KOPT-K1 (cell line): Measurements from ENCODE around the gene NT5E.

Experiments used
- H3K27ac ChIP-seq: fragments of 200-600 bp; sonication (generic); 2 replicates; pipeline ENCODE4 v1.5.1; 2016; ENCODE audit warnings: antibody characterized with exemption, mild to moderate bottlenecking, low read depth, low read length; ENCODE audit not compliant: poor library complexity, severe bottlenecking
- H3K36me3 ChIP-seq: fragments of 200-600 bp; sonication (generic); 2 replicates; pipeline ENCODE4 v1.5.1; 2017; ENCODE audit warnings: antibody characterized with exemption, mild to moderate bottlenecking, low read length, moderate library complexity; ENCODE audit not compliant: insufficient read depth
- H3K9me3 ChIP-seq: fragments of 200-600 bp; sonication (generic); 2 replicates; pipeline ENCODE4 v1.5.1; 2017; ENCODE audit warnings: antibody characterized with exemption, low read length, mild to moderate bottlenecking; ENCODE audit not compliant: insufficient read depth, poor library complexity, severe bottlenecking

NT5E gene

GRCh38 chr6:85416766-85417165, 33.1 kb upstream of the NT5E start:
- H3K36me3 ChIP-seq, result no peaks in the 10 kb centered on the region
- no peaks in the 10 kb centered on the region for H3K9me3 ChIP-seq
- H3K27ac ChIP-seq, result no peak overlapping the region

DNA sequence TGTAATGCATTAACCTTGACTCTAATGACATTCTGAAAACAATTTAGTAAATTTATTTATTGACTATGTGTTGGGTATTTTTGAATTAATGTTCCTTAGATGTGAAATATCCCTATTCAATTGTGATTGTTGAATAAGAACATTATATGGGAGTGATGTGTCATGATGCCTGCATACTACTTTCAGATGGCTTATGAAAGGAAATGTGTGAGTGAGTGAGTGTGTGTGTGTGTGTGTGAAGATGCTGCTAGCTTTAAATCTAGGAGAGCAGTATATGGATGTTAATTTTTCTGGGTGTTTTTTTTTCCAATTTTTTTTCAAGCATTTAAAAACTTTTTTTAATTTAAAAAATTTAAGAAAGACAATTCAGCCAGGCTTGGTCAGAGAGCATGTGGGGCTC, 32.5 kb upstream of the NT5E start:
- Histone ChIP-seq H3K9me3 (no peaks in the 10 kb centered on the region), H3K27ac (no peak overlapping the region), H3K36me3 (no peaks in the 10 kb centered on the region)

DNA sequence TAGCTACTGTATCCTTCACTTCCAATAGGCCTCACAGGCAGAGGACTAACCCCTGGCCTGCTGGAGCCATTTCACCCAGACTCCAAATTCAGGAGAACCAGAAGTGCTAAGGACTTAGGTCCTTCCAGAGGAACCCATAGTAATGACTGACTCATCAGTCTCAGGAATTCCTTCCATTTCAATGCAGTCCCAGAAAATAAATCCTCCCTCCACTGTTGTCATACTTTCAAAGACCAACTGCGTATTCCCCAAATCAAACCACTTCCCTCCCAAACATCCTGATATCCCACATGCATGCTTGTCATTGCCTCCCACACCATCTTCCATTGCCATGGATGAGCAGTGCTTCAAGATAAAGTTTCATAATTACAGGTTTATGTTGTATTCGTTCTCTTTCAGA, 31.8 kb upstream of the NT5E start:
- Histone ChIP-seq H3K9me3 (no peaks in the 10 kb centered on the region), H3K36me3 (no peaks in the 10 kb centered on the region), H3K27ac (no peak overlapping the region)

- H3K36me3 ChIP-seq, result no peaks in the 10 kb centered on the region
- H3K9me3 ChIP-seq, result no peaks in the 10 kb centered on the region
- H3K27ac ChIP-seq, result no peak overlapping the region
These were observed 30.7 kb upstream of the NT5E start for GRCh38 chr6:85419046-85419759.

- no peak overlapping the region for H3K27ac ChIP-seq
- H3K36me3 ChIP-seq, result no peaks in the 10 kb centered on the region
- H3K9me3 ChIP-seq, result peaks cover 6% of the 10 kb centered on the region
These were observed 29.3 kb upstream of the NT5E start for GRCh38 chr6:85420551-85420950.

- H3K27ac ChIP-seq, result no peak overlapping the region
- H3K9me3 ChIP-seq, result peaks cover 9% of the 10 kb centered on the region
- H3K36me3 ChIP-seq, result no peaks in the 10 kb centered on the region
These were observed 28.7 kb upstream of the NT5E start for GRCh38 chr6:85421181-85421580.

DNA sequence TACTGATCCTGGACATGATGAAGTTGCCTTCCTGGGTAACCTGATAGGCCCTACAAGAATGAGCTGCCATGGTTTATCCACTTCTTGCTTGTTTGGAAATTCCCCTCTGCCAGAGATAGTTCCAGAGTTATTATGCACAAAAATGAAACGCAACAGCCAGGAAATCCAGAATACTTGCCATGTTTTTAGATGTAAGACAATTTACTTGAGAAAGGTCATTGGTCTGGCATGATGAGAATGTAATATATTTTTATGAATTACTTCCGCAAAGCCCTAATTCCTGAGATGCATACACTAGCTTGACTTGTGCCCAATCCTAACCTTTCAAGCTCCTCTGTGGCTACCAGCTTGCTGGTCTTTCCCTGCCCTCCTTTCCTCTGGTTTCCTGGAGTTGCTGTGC, 27.9 kb upstream of the NT5E start:
- Histone ChIP-seq H3K9me3 (peaks cover 17% of the 10 kb centered on the region), H3K27ac (no peak overlapping the region), H3K36me3 (no peaks in the 10 kb centered on the region)

GRCh38 chr6:85422996-85423395, 26.9 kb upstream of the NT5E start:
- Histone ChIP-seq H3K27ac (no peak overlapping the region), H3K36me3 (no peaks in the 10 kb centered on the region), H3K9me3 (peaks cover 17% of the 10 kb centered on the region)

- H3K9me3 ChIP-seq, result peaks cover 17% of the 10 kb centered on the region
- H3K27ac ChIP-seq, result no peak overlapping the region
- H3K36me3 ChIP-seq, result no peaks in the 10 kb centered on the region
These were observed 24.9 kb upstream of the NT5E start for GRCh38 chr6:85424981-85425380.

- Histone ChIP-seq H3K36me3 (no peaks in the 10 kb centered on the region), H3K9me3 (peaks cover 17% of the 10 kb centered on the region)
These were observed 23.9 kb upstream of the NT5E start for GRCh38 chr6:85425997-85426396.

DNA sequence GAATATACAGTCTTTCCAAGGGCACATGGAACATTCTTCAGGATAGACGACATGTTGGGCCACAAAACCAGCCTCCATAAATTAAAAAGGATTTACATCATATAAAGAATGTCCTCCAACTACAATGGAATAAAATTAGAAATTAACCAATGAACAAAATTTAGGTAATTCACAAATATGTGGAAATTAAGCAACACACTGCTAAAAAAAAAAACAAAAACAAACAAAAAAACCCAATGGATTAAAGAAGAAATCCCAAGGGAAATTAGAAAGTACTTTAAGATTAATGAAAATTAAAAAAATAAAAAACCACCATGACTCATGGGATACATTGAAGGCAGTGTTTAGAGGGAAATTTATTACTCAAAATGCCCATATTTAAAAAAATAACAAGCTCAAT, 21.4 kb upstream of the NT5E start:
- peaks cover 17% of the 10 kb centered on the region for H3K9me3 ChIP-seq
- H3K27ac ChIP-seq, result no peak overlapping the region
- no peaks in the 10 kb centered on the region for H3K36me3 ChIP-seq

More at GRCh38 chr6:85425997-85426396, 23.9 kb upstream of the NT5E start:
- no peak overlapping the region for H3K27ac ChIP-seq

DNA sequence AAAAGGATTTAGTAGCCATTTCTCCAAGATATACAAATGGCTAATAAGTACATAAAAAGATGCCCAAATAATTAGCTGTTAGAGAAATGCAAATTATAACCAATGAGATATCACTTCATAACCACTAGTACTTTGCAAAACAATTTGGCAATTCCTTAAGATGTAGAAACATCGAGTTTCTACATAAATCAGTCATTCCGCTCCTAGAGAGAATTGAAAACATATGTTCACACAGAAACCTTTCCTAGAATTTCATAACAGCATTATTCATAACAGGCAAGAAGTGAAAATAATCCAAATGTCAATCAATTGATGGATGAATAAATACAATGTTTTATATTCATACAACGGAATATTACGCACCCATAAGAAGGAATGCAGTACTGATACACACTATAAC, 20.5 kb upstream of the NT5E start:
- Histone ChIP-seq H3K36me3 (no peaks in the 10 kb centered on the region), H3K9me3 (peaks cover 23% of the 10 kb centered on the region), H3K27ac (no peak overlapping the region)

DNA sequence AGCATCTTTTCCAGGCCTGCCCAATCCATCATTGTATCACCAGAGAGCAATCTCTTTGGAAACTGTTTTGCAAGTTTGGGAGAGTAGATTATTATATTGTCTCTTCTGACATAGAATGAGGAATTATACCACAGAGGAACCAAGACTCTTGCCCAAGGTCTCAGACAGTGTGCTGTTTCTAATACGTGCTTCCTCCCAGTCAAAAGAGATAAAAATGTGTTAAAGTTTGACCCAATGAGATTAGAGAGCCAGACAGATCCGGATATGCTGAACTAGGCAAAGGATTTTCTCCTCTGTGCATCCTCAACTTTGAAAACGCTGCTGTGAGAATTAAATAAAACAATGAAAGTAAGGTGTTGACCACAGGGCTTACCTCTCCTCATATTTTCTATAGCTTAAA, 18.6 kb upstream of the NT5E start:
- Histone ChIP-seq H3K27ac (no peak overlapping the region), H3K36me3 (no peaks in the 10 kb centered on the region), H3K9me3 (peaks cover 13% of the 10 kb centered on the region)

DNA sequence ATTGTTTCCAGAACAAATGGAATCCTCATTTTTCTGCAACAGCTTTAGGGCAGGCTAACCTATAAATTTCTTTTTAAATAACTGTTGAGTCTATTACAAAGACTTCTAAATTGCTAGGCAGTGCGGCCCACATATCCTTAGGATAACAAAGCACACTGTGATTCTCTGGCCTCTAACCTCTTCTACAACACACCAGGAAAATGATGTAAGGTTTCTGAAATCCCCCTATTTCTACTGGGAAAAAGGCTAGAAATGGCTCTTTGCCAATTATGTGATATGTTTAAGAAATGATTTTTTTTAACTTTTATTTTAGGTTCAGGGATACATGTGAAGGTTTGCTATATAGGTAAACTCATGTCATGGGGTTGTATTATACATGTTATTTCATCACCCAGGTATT, 17.3 kb upstream of the NT5E start:
- Histone ChIP-seq H3K9me3 (peaks cover 6% of the 10 kb centered on the region), H3K27ac (no peak overlapping the region), H3K36me3 (no peaks in the 10 kb centered on the region)

DNA sequence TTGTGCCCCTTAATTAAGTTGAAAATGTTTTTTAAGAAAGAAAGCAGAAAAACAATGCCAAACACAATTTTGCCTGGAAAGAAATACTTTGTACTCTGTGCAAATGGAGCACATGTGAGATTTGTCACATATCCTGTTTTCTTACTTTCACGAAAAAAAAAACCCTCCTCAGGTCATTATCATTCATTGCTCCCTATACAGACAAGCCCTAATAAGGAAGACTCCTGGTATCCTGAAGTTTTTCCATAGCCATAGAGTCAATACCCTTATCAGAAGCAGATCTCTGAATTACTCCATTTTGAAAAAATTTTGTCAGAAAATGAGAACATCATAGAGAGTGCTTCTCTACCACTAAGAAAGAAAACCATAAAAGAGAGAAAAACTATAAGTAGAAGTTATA, 14.0 kb upstream of the NT5E start:
- H3K36me3 ChIP-seq, result no peaks in the 10 kb centered on the region
- H3K27ac ChIP-seq, result no peak overlapping the region
- peaks cover 6% of the 10 kb centered on the region for H3K9me3 ChIP-seq

DNA sequence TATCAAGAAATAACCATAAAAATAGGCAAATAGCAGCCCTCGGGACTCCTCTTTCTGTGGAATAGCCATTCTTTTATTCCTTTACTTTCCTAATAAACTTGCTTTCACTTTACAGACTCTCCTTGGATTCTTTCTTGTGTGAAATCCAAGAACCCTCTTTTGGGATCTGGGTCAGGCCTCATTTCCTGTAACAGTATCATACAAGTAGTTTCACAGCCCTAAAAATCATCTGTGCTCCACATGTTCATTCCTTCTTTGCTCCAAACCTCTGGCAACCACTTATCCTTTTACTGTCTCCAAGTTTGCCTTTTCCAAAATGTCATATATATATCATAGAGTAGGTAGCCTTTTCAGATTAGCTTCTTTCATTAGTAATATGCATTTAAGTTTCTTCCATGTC, 13.5 kb upstream of the NT5E start:
- no peaks in the 10 kb centered on the region for H3K36me3 ChIP-seq
- peaks cover 7% of the 10 kb centered on the region for H3K9me3 ChIP-seq
- no peak overlapping the region for H3K27ac ChIP-seq
